Thyroid gland (tissue), 4 donors: ENCODE results near the gene PLSCR5.

Source experiments
- CTCF ChIP-seq, 6 experiments: fragments of 200-600 bp in 3 of 6; fragments of 450-650 bp in 3 of 6; sonication (generic) in 3 of 6; IDR thresholded peaks; one replicate each; pipeline ENCODE4 v1.5.1; 2016 to 2019; ENCODE audit warnings: antibody characterized with exemption in 6 of 6, mild to moderate bottlenecking in 2 of 6, inconsistent platforms in 1 of 6, moderate library complexity in 1 of 6
- POLR2A ChIP-seq, 2 donors: fragments of 450-650 bp; IDR thresholded peaks; one replicate each; pipeline ENCODE4 v1.6.1; 2017; ENCODE audit warnings: antibody characterized with exemption in 2 of 2, mild to moderate bottlenecking in 2 of 2, moderate library complexity in 1 of 2

DNA sequence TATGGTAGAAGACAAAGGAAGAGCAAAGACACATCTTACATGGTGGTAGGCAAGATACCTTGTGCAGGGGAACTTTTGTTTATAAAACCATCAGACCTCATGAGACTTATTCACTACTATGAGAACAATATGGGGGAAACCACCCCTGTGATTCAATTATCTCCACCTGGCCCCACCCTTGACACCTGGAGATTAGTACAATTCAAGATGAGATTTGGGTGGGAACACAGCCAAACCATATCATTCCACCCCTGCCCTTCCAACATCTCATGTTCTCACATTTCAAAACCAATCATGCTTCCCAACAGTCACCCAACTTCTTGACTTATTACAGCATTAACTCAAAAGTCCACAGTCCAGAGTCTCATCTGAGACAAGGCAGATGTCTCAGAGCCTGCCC, 39.0 kb downstream of the PLSCR5 start:
- TF ChIP-seq POLR2A (IDR thresholded peaks at IDR 0.05) (no peak), CTCF (IDR thresholded peaks at IDR 0.05) (no peak)
